Loucy (cell line): ENCODE results near the gene RAB14.

Experiments used
- CTCF ChIP-seq: fragments of 200-600 bp; sonication (generic); conservative IDR thresholded peaks from 2 replicates; pipeline ENCODE4 v1.5.1; 2014; ENCODE audit warnings: mild to moderate bottlenecking, antibody characterized with exemption, low read length
- EZH2phosphoT487 ChIP-seq: fragments of 200-600 bp; IDR thresholded peaks from 2 replicates; pipeline ENCODE4 v1.6.1; 2018; ENCODE audit warnings: antibody characterized with exemption, mild to moderate bottlenecking, moderate library complexity, borderline replicate concordance

DNA sequence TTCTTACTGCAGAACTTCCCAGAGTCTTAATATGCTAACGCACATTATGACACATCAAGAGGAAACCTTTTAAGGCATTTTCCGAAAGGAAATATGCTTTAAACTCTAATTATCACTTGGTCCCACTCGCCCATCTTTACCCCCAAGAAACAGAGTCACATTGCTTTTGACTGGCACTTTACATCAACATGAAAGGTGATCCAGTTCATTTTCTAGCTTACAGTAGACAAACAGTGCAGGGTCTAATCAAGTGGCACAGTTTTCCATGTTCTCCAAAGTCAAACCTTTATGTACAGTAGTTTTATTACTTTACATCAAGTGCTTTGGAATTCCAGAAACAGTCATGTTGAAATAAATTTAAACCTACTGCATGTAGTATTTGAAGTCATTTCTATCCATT lies 12.0 kb downstream of the RAB14 start:
- no peak for TF ChIP-seq CTCF
- no peak for TF ChIP-seq EZH2phosphoT487
